H9 (cell line): ENCODE data around the gene F7. TPM values are rescaled to one million over a fixed set of nuclear protein-coding genes. Genes with fewer than 3 reads are reported as not detected.

Experiments used
- DNase-seq: peaks from one replicate; pipeline ENCODE4 v3.0.0-alpha.2; 2017
- H2AFZ ChIP-seq: one replicate; pipeline ENCODE4 v1.6.1; 2013; ENCODE audit warnings: mild to moderate bottlenecking, low read length, control low read depth, moderate library complexity
- H2AK5ac ChIP-seq: 2 replicates; pipeline ENCODE4 v1.6.1; 2013; ENCODE audit warnings: low read length, control low read depth, mixed read lengths; ENCODE audit not compliant: insufficient read length
- H2BK120ac ChIP-seq: one replicate; pipeline ENCODE4 v1.6.1; 2013; ENCODE audit warnings: low read depth, mild to moderate bottlenecking, low read length, control low read depth, inconsistent platforms; ENCODE audit not compliant: poor library complexity, severe bottlenecking
- H2BK12ac ChIP-seq: 2 replicates; pipeline ENCODE4 v1.6.1; 2013; ENCODE audit warnings: low read length, control low read depth, mixed read lengths, low read depth; ENCODE audit not compliant: insufficient read length
- H2BK15ac ChIP-seq: 2 replicates; pipeline ENCODE4 v1.6.1; 2013; ENCODE audit warnings: low read depth, low read length, control low read depth
- H2BK20ac ChIP-seq: one replicate; pipeline ENCODE4 v1.6.1; 2013; ENCODE audit warnings: low read depth, mild to moderate bottlenecking, low read length, control low read depth, inconsistent platforms; ENCODE audit not compliant: poor library complexity, severe bottlenecking
- H2BK5ac ChIP-seq: 2 replicates; pipeline ENCODE4 v1.6.1; 2013; ENCODE audit warnings: low read length, control low read depth, mixed read lengths; ENCODE audit not compliant: insufficient read length
- H3K14ac ChIP-seq: 2 replicates; pipeline ENCODE4 v1.6.1; 2013; ENCODE audit warnings: low read length, control low read depth; ENCODE audit not compliant: insufficient read depth
- H3K18ac ChIP-seq: 2 replicates; pipeline ENCODE4 v1.6.1; 2013; ENCODE audit warnings: low read depth, mild to moderate bottlenecking, mixed read lengths, low read length, control low read depth; ENCODE audit not compliant: insufficient read length
- H3K23ac ChIP-seq: 2 replicates; pipeline ENCODE4 v1.6.1; 2013; ENCODE audit warnings: low read length, control low read depth, mixed read lengths, low read depth; ENCODE audit not compliant: insufficient read length
- H3K23me2 ChIP-seq: 2 replicates; pipeline ENCODE4 v1.6.1; 2013; ENCODE audit warnings: low read depth, mild to moderate bottlenecking, mixed read lengths, low read length, control low read depth; ENCODE audit not compliant: insufficient read length, poor library complexity, severe bottlenecking
- H3K27ac ChIP-seq: 2 replicates; pipeline ENCODE4 v1.5.1; 2013; ENCODE audit warnings: low read length, control low read depth, mixed read lengths, low read depth; ENCODE audit not compliant: insufficient read length
- H3K27me3 ChIP-seq: 2 replicates; pipeline ENCODE4 v1.6.1; 2013; ENCODE audit warnings: low read length, control low read depth, inconsistent platforms; ENCODE audit not compliant: insufficient read depth
- H3K4ac ChIP-seq: 2 replicates; pipeline ENCODE4 v1.6.1; 2013; ENCODE audit warnings: low read depth, mild to moderate bottlenecking, control low read depth, inconsistent platforms, low read length, moderate library complexity
- H3K4me1 ChIP-seq: 2 replicates; pipeline ENCODE4 v1.6.1; 2013; ENCODE audit warnings: low read length, control low read depth, inconsistent platforms; ENCODE audit not compliant: insufficient read depth
- H3K4me2 ChIP-seq: 2 replicates; pipeline ENCODE4 v1.6.1; 2013; ENCODE audit warnings: low read length, control low read depth, mixed read lengths; ENCODE audit not compliant: insufficient read length, insufficient read depth
- H3K56ac ChIP-seq: 2 replicates; pipeline ENCODE4 v1.6.1; 2013; ENCODE audit warnings: low read depth, mild to moderate bottlenecking, mixed read lengths, low read length, control low read depth; ENCODE audit not compliant: insufficient read length
- H3K79me1 ChIP-seq: 2 replicates; pipeline ENCODE4 v1.6.1; 2013; ENCODE audit warnings: low read depth, mild to moderate bottlenecking, moderate library complexity, low read length, control low read depth, inconsistent platforms; ENCODE audit not compliant: insufficient read depth, poor library complexity, severe bottlenecking
- H3K79me2 ChIP-seq: 2 replicates; pipeline ENCODE4 v1.6.1; 2013; ENCODE audit warnings: low read length, control low read depth, inconsistent platforms; ENCODE audit not compliant: insufficient read depth
- H3K9ac ChIP-seq: 2 replicates; pipeline ENCODE4 v1.6.1; 2013; ENCODE audit warnings: low read length, control low read depth, mixed read lengths; ENCODE audit not compliant: insufficient read length; ENCODE audit errors: extremely low read depth
- H3K9me3 ChIP-seq: one replicate; pipeline ENCODE4 v1.6.1; 2013; ENCODE audit warnings: low read depth, low read length, inconsistent platforms; ENCODE audit not compliant: control insufficient read depth
- H3T11ph ChIP-seq: one replicate; pipeline ENCODE4 v1.6.1; 2013; ENCODE audit warnings: mild to moderate bottlenecking, low read length, control low read depth, inconsistent platforms
- H4K20me1 ChIP-seq: one replicate; pipeline ENCODE4 v1.6.1; 2013; ENCODE audit not compliant: control insufficient read depth, insufficient read length, insufficient read depth
- H4K5ac ChIP-seq: 2 replicates; pipeline ENCODE4 v1.6.1; 2013; ENCODE audit warnings: low read depth, mild to moderate bottlenecking, mixed read lengths, low read length, control low read depth; ENCODE audit not compliant: insufficient read length
- H4K8ac ChIP-seq: replicated peaks from 2 replicates; pipeline ENCODE4 v1.6.1; 2013; ENCODE audit warnings: low read length, control low read depth, mixed read lengths, low read depth; ENCODE audit not compliant: insufficient read length
- H4K91ac ChIP-seq: 2 replicates; pipeline ENCODE4 v1.6.1; 2013; ENCODE audit warnings: low read depth, mild to moderate bottlenecking, moderate library complexity, mixed read lengths, low read length, control low read depth; ENCODE audit not compliant: insufficient read length
- H3K27ac Mint-ChIP-seq, 3 experiments: 2 replicates in 2 of 3; 3 replicates in 1 of 3; pipeline ENCODE4 v1.8.0; 2020 to 2021; ENCODE audit warnings: mixed read lengths in 3 of 3, mild to moderate bottlenecking in 1 of 3, moderate library complexity in 1 of 3
- H3K27me3 Mint-ChIP-seq: 2 replicates; pipeline ENCODE4 v1.8.0; 2021; ENCODE audit warnings: low read depth, mild to moderate bottlenecking, moderate library complexity, mixed read lengths
- H3K36me3 Mint-ChIP-seq, 3 experiments: 2 replicates in 2 of 3; 3 replicates in 1 of 3; pipeline ENCODE4 v1.8.0; 2020 to 2021; ENCODE audit warnings: low read depth in 3 of 3, mixed read lengths in 3 of 3; ENCODE audit not compliant: insufficient read depth in 1 of 3
- H3K4me1 Mint-ChIP-seq, 2 experiments: 2 replicates each; pipeline ENCODE4 v1.8.0; 2020; ENCODE audit warnings: mixed read lengths in 2 of 2
- H3K4me3 Mint-ChIP-seq, 2 experiments: 2 replicates in 1 of 2; 3 replicates in 1 of 2; pipeline ENCODE4 v1.8.0; 2020 to 2021; ENCODE audit warnings: mild to moderate bottlenecking in 2 of 2, mixed read lengths in 2 of 2, moderate library complexity in 1 of 2
- H3K9me3 Mint-ChIP-seq, 2 experiments: 2 replicates in 1 of 2; 3 replicates in 1 of 2; pipeline ENCODE4 v1.8.0; 2020; ENCODE audit warnings: mild to moderate bottlenecking in 2 of 2, mixed read lengths in 2 of 2, moderate library complexity in 1 of 2
- WGBS: extraction: QIAGEN DNeasy Blood & Tissue Kit; methylation state at CpG from one replicate; pipeline ENCODE4 v1.1.7; 2013; ENCODE audit warnings: missing lambda C conversion rate, low lambda C conversion rate, mixed read lengths; ENCODE audit not compliant: insufficient read length; ENCODE audit errors: extremely low coverage; 5-methylcytosine and 5-hydroxymethylcytosine counted together
- total RNA-seq: library from RNA; stranded (reverse); gene quantifications from 2 replicates; pipeline ENCODE4 v1.2.1, GENCODE V29; 2021
- TF ChIP-seq, protein P1 (sequence below): fragments of 200-600 bp; sonication (generic); conservative IDR thresholded peaks from 3 replicates; pipeline ENCODE4 v1.8.0; 2021; ENCODE audit warnings: antibody characterized with exemption, mild to moderate bottlenecking

Gene F7
- total RNA-seq, 1 experiment from 2014 or later = 0.81 TPM

GRCh38 chr13:113064000-113064533 is 41.5 kb upstream of the F7 start:
- no peaks in the 10 kb centered on the region for H3K9me3 ChIP-seq
- no peak overlapping the region for H3K4ac ChIP-seq
- no peak overlapping the region for H3K27ac ChIP-seq
- no CpG with 5 or more reads among the region's 29 CpGs for WGBS
- no peaks in the 10 kb centered on the region for H3K4me1 ChIP-seq
- no peak overlapping the region for H3K4me2 ChIP-seq
- H3K14ac ChIP-seq = no peak overlapping the region
- no peak overlapping the region for H2BK20ac ChIP-seq
- peaks cover 0 to 2% of the 10 kb centered on the region in 2 experiments; a peak in 2 of 5 replicates for H3K9me3 Mint-ChIP-seq
- no peak overlapping the region for H3K18ac ChIP-seq
- H2BK120ac ChIP-seq = no peak overlapping the region
- no peak for DNase-seq
- no peak overlapping the region for H4K5ac ChIP-seq
- no peak overlapping the region for H3K9ac ChIP-seq
- no peak overlapping the region for H2BK5ac ChIP-seq
- H3K4me3 Mint-ChIP-seq = no peak overlapping the region
- H3K79me2 ChIP-seq = no peaks in the 10 kb centered on the region
- H3K79me1 ChIP-seq = no peaks in the 10 kb centered on the region
- H3K4me1 Mint-ChIP-seq = peaks cover 2 to 8% of the 10 kb centered on the region in 2 experiments; a peak in 2 of 4 replicates
- H3K56ac ChIP-seq = no peak overlapping the region
- no peak overlapping the region for H2BK15ac ChIP-seq
- H4K91ac ChIP-seq = no peak overlapping the region
- TF ChIP-seq, protein P1, sequence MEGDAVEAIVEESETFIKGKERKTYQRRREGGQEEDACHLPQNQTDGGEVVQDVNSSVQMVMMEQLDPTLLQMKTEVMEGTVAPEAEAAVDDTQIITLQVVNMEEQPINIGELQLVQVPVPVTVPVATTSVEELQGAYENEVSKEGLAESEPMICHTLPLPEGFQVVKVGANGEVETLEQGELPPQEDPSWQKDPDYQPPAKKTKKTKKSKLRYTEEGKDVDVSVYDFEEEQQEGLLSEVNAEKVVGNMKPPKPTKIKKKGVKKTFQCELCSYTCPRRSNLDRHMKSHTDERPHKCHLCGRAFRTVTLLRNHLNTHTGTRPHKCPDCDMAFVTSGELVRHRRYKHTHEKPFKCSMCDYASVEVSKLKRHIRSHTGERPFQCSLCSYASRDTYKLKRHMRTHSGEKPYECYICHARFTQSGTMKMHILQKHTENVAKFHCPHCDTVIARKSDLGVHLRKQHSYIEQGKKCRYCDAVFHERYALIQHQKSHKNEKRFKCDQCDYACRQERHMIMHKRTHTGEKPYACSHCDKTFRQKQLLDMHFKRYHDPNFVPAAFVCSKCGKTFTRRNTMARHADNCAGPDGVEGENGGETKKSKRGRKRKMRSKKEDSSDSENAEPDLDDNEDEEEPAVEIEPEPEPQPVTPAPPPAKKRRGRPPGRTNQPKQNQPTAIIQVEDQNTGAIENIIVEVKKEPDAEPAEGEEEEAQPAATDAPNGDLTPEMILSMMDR = no peak
- H4K20me1 ChIP-seq = peaks cover 5% of the 10 kb centered on the region
- peaks cover 2 to 6% (median 4%) of the 10 kb centered on the region in 3 experiments; a peak in 4 of 7 replicates for H3K36me3 Mint-ChIP-seq
- no peak overlapping the region for H3K27ac Mint-ChIP-seq
- H3K23me2 ChIP-seq = no peaks in the 10 kb centered on the region
- H3T11ph ChIP-seq = no peak overlapping the region
- H2BK12ac ChIP-seq = no peak overlapping the region
- no peaks in the 10 kb centered on the region for H3K27me3 Mint-ChIP-seq
- no peak overlapping the region for H3K23ac ChIP-seq
- H3K27me3 ChIP-seq = no peaks in the 10 kb centered on the region
- no peak overlapping the region for H4K8ac ChIP-seq
- H2AFZ ChIP-seq = no peak overlapping the region
- no peak overlapping the region for H2AK5ac ChIP-seq
